GM18520 (cell line): Measurements from ENCODE around the gene GALNT4.

Experiments
- ATAC-seq: cut with Tn5 transposase; IDR thresholded peaks from one replicate; pipeline ENCODE4 v1.9.1; 2021; ENCODE audit not compliant: unreplicated experiment

Gene GALNT4

DNA sequence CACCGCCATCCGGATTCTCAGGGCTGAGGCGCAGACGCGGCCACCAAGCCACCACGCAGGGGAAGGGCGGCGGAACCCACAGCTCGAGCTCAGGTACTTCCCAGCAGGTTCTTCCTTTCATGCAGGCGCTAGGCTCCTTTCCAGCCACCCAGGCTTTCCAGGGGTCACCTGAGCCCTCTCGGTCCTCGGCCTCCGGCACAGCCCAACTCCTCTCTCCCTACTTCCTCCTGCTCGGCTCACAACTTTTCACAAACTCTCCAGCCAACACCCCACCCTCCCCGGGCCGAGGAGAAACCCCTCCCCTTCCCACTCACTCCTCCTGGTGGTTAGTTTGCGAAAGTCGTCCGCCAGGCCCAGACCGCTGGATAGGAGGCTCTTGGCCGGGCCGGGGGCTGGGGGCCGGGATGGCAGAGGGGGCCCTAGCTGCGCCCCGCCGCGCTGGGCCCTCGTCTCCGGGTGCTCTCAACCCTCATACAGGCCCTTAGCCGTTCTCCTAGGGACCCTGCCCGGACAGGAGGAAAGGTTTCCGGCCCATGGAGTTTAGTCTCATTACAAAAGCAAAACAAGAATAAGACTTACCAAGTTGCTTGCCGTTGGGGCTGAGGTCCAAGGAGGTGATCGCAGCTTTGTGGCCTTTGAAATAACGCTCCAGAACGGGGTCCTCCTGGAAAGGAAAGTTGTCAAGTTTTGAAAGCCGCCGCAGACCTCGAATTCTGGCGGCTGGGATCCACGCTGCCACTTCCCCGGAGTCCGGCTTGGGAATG lies at the start of gene GALNT4:
GALNT4 (minus strand) TSS at position 256 of the 764 bp plus-strand sequence; CDS start at position 9, 247 bp downstream.
- peak; percentile 53 for ATAC-seq

DNA sequence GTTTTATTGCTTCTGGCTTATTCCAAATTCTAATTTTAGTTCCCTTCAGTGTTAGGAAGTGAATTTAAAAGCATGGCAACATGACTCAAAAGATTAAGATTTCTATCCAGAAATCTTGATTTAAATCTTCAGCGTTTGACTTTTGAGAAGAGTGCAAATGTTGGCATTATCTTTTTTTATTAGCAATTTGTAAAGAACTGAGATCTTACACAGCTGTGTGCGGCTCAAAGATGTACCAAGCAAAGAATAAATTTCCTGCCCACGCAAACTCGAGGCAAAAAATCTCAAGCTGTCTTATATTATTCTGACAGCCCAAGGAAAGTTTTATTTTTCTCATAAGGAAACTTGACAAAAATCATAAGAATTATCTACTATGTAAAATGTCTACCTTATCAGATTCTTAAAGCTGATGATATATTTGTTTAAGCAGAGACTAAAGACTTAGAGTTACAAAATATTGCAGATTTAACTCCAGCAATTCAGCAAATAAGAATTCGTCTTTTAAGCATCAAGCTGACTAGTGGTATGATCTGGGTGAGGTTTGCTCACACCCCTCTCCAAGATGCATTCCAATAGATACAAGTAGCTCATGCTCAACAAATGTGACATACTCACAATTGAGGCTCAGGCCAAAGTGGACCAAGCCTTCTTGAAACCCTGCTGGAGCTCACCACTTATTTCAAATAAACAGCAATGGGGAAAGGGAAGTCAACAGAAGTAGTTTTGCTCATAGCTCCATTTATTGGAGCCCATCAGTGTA lies 48.6 kb upstream of the GALNT4 start:
- ATAC-seq, result no peak

DNA sequence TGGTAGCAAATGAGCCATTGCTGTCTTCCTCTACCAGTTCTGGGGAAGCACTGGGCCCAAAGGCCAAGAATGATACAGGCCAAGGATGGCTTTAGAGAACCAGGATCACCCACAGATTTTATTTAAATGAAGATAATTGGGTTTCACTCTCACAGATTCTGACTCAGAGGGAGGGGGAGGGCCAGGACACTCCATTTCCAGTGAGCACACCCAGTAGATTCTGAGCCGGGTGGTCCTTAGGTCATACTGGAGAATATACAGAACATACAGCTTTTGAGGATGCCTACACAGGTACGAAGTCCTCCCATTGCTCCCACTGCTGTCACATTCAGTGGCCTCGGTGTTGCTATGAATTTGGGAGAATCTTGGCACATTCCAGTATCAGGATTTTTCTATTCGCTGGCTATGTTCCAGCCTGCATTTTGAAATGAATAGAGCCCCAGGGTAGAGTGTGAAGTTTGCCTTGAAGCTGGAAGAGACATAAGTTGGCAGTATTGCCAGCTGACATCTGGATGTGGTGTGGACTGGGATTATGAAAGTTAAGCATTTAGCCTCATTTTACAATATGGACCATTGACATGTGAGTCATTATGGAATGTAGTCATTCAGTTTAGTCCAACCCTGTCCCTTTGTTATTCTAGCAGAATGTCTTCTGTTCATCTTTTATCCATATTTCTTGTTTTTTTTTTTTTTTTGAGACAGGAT lies 47.0 kb upstream of the GALNT4 start:
- ATAC-seq, result no peak

DNA sequence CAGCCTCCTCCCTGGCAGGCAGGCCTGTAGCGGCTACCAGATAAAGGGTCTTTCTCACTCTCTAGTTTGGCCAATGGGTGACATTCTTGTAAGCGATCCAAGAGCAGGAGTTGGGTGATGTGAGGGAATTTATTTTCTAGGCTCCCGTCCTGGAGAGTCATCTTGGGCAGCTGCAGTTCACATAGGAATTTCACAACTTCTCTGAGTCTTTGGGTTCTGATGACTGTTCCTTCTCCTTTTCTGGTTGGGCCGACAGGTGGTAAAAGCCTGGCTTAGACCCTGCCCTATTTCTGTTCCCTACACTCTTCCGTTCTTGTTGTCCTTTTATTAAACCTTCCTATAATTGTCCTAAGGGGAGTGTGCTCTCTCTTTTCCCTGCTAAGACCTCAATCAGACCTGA lies 43.9 kb upstream of the GALNT4 start:
- no peak for ATAC-seq

DNA sequence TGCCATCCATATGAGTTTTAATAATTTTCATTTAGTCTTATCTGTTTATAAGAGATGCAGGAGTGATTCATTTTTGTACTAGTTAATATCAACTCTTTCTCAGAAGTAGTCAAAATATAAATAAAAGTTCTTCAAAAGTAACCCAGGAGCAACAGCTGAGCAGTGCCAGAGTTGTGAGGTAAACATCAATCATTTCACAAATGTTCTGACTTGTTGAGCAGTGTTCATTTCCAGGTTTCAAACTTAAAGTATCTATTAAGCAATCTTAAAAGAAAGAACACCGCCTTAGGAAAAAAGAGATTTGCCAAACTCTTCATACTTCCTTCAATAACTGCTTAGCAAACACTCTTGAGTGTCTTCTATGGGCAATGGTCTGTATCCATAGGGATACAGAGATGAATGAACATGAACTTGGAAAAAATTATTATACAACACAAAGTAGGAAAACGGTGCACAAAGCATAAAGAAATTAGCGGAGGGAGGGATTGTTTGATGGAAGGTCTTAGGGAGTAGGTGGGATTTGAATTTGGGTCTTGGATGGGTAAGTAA lies 43.2 kb upstream of the GALNT4 start:
- no peak for ATAC-seq

GRCh38 chr12:89566615-89567014 lies 42.0 kb upstream of the GALNT4 start:
- ATAC-seq, result no peak

- ATAC-seq, result no peak
These were observed 40.4 kb upstream of the GALNT4 start for GRCh38 chr12:89565002-89565401.

- ATAC-seq, result no peak
These were observed 35.2 kb upstream of the GALNT4 start for GRCh38 chr12:89559753-89560152.

- ATAC-seq, result no peak
These were observed 32.4 kb upstream of the GALNT4 start for GRCh38 chr12:89556976-89557375.

DNA sequence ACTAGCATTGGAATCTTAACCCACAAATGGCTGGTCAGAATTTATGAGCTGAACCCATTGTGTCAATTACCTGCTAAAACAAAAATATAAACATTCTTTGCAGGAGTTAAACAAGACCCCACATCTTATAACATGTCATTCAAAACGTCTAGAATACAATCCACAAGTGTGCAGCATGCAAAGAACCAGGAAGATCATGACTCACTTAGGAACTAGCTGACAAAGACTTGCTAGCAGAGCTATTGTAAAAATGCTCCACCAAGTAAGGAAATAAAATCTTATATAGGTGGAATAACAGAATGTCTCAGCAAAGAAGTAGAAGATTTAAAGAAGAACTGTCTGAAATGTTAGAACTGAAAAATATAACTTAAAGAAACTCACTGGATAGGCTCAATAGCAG lies 27.8 kb upstream of the GALNT4 start:
- ATAC-seq, result no peak

DNA sequence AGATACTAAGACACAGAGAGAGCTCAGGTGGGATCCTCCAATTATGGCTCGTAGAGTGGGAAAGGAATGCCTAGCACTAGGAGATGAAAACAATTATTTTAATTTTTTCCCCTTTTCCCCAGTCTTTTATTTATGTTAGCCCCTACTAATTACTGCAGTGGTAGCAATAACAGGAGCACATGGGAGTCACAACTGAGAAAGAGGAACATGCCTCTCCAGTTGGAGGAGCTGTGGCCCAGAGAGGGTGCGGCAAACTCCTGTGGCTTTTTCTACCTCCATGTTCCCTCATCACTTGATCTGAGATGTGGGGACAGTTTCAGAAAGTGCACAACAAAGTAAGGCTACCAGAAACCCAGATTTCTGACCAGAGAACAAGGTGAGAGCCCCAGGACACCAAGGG lies 27.2 kb upstream of the GALNT4 start:
- ATAC-seq, result no peak

- no peak for ATAC-seq
These were observed 22.5 kb upstream of the GALNT4 start for GRCh38 chr12:89547101-89547500.

GRCh38 chr12:89546151-89546550 lies 21.6 kb upstream of the GALNT4 start:
- ATAC-seq, result no peak

DNA sequence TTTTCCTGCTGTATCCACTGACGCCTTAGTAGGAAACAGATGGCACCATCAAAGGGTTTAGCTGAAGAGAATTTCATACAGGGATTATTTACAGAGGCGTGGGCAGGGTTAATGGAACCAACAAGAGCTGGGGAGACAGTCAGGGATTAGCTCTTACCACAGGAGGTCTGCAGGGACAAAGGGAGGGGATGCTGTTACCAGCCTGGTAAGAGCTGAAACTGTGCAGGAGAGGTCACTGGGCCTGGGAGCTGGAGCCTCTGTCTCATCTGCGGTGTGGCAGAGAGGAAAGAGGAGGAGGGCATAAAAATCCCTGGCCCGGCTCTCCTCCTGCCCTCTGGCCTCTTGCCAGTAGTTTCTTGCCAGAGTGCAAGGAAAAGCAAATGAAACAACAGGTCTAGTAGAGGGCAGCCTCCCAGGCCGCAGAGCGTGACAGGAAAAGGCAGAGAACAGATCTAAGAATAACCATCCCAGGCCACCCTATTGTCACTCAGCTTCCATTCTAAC lies 20.1 kb upstream of the GALNT4 start:
- no peak for ATAC-seq

DNA sequence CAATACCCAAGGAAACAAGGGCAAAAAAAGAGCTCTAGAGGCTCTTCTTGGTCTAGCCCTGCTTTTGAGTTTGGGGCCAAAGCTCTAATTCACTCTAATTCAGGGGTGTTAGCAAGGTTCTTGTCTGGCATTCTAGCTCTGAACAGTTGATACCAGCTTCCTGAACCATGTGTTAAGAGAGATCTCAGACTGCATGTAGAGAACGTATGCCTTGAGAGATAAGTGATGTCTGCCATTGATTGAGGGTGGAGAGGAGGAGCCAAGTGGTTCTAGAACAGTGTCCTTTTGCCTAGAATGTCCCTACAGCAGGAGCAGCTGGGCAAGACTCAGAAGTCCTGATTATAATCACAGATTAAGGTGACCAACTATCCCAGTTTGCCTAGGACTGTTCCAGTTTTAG lies 19.4 kb upstream of the GALNT4 start:
- ATAC-seq, result no peak

- ATAC-seq, result peak; percentile 79
These were observed 18.5 kb upstream of the GALNT4 start for GRCh38 chr12:89542912-89543592.

DNA sequence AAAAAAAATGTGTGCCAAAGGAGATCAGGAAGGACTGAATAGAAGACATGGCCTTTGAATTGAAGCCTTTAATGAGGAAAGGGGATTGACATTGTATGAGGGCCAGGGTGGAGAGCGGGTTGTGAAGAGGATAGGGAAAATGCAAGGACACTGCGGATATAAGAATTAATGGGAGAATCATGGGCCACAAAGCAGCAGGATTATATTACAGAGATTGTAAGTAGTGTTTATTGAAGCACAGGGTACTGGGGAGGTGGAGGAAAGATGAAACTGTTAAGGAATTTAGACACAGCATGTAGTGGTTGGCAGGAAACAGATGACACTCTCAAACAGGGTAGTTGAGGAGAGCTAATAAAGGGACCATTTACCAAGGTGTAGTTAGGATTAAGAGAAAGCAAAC lies 17.6 kb upstream of the GALNT4 start:
- ATAC-seq, result no peak

DNA sequence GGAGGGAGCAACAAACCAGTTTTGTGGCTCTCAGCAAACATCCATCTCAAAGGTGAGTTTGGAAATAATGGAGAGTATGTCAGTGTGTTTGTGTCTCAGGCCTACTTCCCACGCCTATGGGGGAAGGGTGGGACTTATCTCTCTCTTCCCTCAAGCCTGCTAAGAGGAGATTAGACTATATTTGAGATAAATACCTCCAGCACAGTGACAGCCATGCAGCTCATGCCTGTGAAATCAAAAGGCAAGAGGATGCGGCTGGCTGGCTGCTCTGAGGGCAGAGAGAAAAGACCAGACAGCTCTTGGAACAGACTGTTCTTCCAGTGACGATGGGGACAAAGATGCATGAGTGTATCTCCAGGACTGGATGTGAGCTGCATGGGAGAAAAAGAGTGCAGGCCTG lies 16.0 kb upstream of the GALNT4 start:
- ATAC-seq, result no peak

GRCh38 chr12:89539426-89540223 lies 15.0 kb upstream of the GALNT4 start:
- no peak for ATAC-seq

- ATAC-seq, result no peak
These were observed 14.3 kb upstream of the GALNT4 start for GRCh38 chr12:89538897-89539296.
